Stimulated activated CD8-positive, alpha-beta memory T cell treated with anti-CD3 and anti-CD28 coated beads, Interleukin-7, amount 100 ng/mL, for 24 hours (primary cell): ENCODE data around the gene MBD1.
A peak's percentile ranks its signal among the peaks of the same experiment; 100 is the strongest.
"Not testable (repeated sequence)": the region's sequence is repeated elsewhere in the genome, so short reads cannot be mapped to it uniquely, and the experiment has no call there.

Source experiments
- DNase-seq: peaks from one replicate; pipeline ENCODE4 v3.0.0-alpha.2; 2020; ENCODE audit warnings: low read depth

MBD1 gene

GRCh38 chr18:50289108-50289443, 7.8 kb upstream of the MBD1 start:
- no peak for DNase-seq

GRCh38 chr18:50288348-50289107, 7.2 kb upstream of the MBD1 start:
- not testable (repeated sequence) for DNase-seq

- DNase-seq = peak; percentile 92
Observed at GRCh38 chr18:50287441-50288347, 6.4 kb upstream of the MBD1 start, which contains the start of gene CXXC1. Gene CXXC1, minus strand, starts transcription at chr18:50287692. Its CDS starts 103 bp downstream, at chr18:50287589.

- DNase-seq = no peak
Observed at GRCh38 chr18:50287028-50287440, 5.7 kb upstream of the MBD1 start.

- DNase-seq = no peak
Observed at GRCh38 chr18:50286391-50287027, 5.2 kb upstream of the MBD1 start.

GRCh38 chr18:50285631-50286321, 4.5 kb upstream of the MBD1 start:
- DNase-seq = no peak

GRCh38 chr18:50285071-50285470, 3.7 kb upstream of the MBD1 start:
- no peak for DNase-seq

GRCh38 chr18:50284255-50284885, 3.0 kb upstream of the MBD1 start:
- DNase-seq = no peak

GRCh38 chr18:50283469-50284209, 2.3 kb upstream of the MBD1 start:
- DNase-seq = no peak

GRCh38 chr18:50282521-50283335, 1.4 kb upstream of the MBD1 start:
- no peak for DNase-seq

GRCh38 chr18:50281972-50282520, 723 bp upstream of the MBD1 start:
- DNase-seq = no peak

- DNase-seq = no peak
Observed at GRCh38 chr18:50280707-50281294, 522 bp downstream of the MBD1 start.

GRCh38 chr18:50279752-50280151, 1.6 kb downstream of the MBD1 start:
- no peak for DNase-seq

GRCh38 chr18:50277942-50278341, 3.4 kb downstream of the MBD1 start:
- DNase-seq = no peak

GRCh38 chr18:50276452-50276851, 4.9 kb downstream of the MBD1 start:
- DNase-seq = no peak

- DNase-seq = no peak
Observed at GRCh38 chr18:50275503-50276036, 5.8 kb downstream of the MBD1 start.

- DNase-seq = no peak
Observed at GRCh38 chr18:50274941-50275340, 6.4 kb downstream of the MBD1 start.

GRCh38 chr18:50274044-50274442, 7.3 kb downstream of the MBD1 start:
- no peak for DNase-seq
